H1 (cell line): Measurements from ENCODE around the gene VEGFC. TPM values are rescaled to one million over a fixed set of nuclear protein-coding genes. Genes with fewer than 3 reads are reported as not detected.

Experiments
- CTCF ChIA-PET: fragments of 300-600 bp; sonication (Branson Sonifier 250); formaldehyde crosslinking; loops from one replicate; lab custom pipeline; 2021; ENCODE audit not compliant: partially characterized antibody; lab: Charles Lee
- POLR2A ChIA-PET: fragments of 300-600 bp; sonication (Branson Sonifier 250); formaldehyde crosslinking; loops from one replicate; lab custom pipeline; 2021; ENCODE audit warnings: inconsistent platforms; ENCODE audit not compliant: partially characterized antibody; lab: Charles Lee
- DNase-seq, 2 experiments: peaks; one replicate each; pipeline versions ENCODE4 v3.0.0 to v3.0.0-alpha.2; 2010 to 2022; ENCODE audit warnings: low spot score in 2 of 2, low read depth in 1 of 2, mixed read lengths in 1 of 2
- FAIRE-seq: peaks from 2 replicates; lab custom pipeline; 2011; peaks lifted over from hg19 to GRCh38; lab: Jason Lieb, UNC
- H2AFZ ChIP-seq: 2 replicates; pipeline ENCODE4 v1.8.1; 2012; ENCODE audit warnings: low read length, inconsistent platforms
- H2AK5ac ChIP-seq: 2 replicates; pipeline ENCODE4 v1.6.1; 2013; ENCODE audit warnings: low read depth, low read length
- H2BK120ac ChIP-seq: replicated peaks from 2 replicates; pipeline ENCODE3; 2013; ENCODE audit warnings: low read depth, low read length, inconsistent platforms
- H2BK12ac ChIP-seq: 2 replicates; pipeline ENCODE4 v1.6.1; 2013; ENCODE audit warnings: low read depth, low read length
- H2BK15ac ChIP-seq: 2 replicates; pipeline ENCODE4 v1.6.1; 2013; ENCODE audit warnings: low read length
- H2BK20ac ChIP-seq: 2 replicates; pipeline ENCODE4 v1.6.1; 2013; ENCODE audit warnings: low read length
- H2BK5ac ChIP-seq: 2 replicates; pipeline ENCODE4 v1.6.1; 2013; ENCODE audit warnings: low read depth, low read length
- H3K14ac ChIP-seq: 2 replicates; pipeline ENCODE4 v1.6.1; 2013; ENCODE audit warnings: inconsistent platforms; ENCODE audit not compliant: insufficient read length
- H3K18ac ChIP-seq: 2 replicates; pipeline ENCODE4 v1.6.1; 2013; ENCODE audit warnings: low read length; ENCODE audit errors: extremely low read depth
- H3K23ac ChIP-seq: 2 replicates; pipeline ENCODE4 v1.6.1; 2013; ENCODE audit warnings: inconsistent platforms; ENCODE audit not compliant: insufficient read length
- H3K23me2 ChIP-seq: 2 replicates; pipeline ENCODE4 v1.6.1; 2013; ENCODE audit warnings: low read depth, low read length
- H3K27ac ChIP-seq: 2 replicates; pipeline ENCODE4 v1.6.1; 2011; ENCODE audit warnings: low read depth, low read length, inconsistent platforms
- H3K27me3 ChIP-seq, 4 experiments: replicated peaks in 1 of 4; 1 replicate in 1 of 4; 2 replicates in 3 of 4; pipeline versions ENCODE4 v1.6.1 to v1.8.1; 2011 to 2013; ENCODE audit warnings: low read length in 3 of 4, mild to moderate bottlenecking in 3 of 4, inconsistent platforms in 2 of 4, mixed read lengths in 2 of 4, moderate library complexity in 1 of 4; ENCODE audit not compliant: control insufficient read depth in 3 of 4, insufficient read depth in 3 of 4; ENCODE audit errors: extremely low read depth in 1 of 4
- H3K36me3 ChIP-seq, 4 experiments: 2 replicates each; pipeline versions ENCODE4 v1.6.1 to v1.8.1; 2011 to 2013; ENCODE audit warnings: mild to moderate bottlenecking in 4 of 4, low read length in 3 of 4, moderate library complexity in 2 of 4, control low read depth in 1 of 4, inconsistent platforms in 1 of 4; ENCODE audit not compliant: insufficient read depth in 4 of 4, control insufficient read depth in 2 of 4
- H3K4ac ChIP-seq: replicated peaks from 2 replicates; pipeline ENCODE3; 2013; ENCODE audit warnings: low read length, low read depth, mixed read lengths, inconsistent platforms; ENCODE audit not compliant: insufficient read length
- H3K4me1 ChIP-seq, 4 experiments: replicated peaks in 1 of 4; 1 replicate in 1 of 4; 2 replicates in 3 of 4; pipeline versions ENCODE4 v1.6.1 to v1.8.1; 2011 to 2013; ENCODE audit warnings: low read length in 3 of 4, inconsistent platforms in 2 of 4, mixed read lengths in 1 of 4; ENCODE audit not compliant: insufficient read depth in 4 of 4, control insufficient read depth in 3 of 4
- H3K4me2 ChIP-seq, 2 experiments: 2 replicates each; pipeline versions ENCODE4 v1.6.1 to v1.8.1; 2011 to 2013; ENCODE audit warnings: low read depth in 2 of 2, low read length in 2 of 2, control low read depth in 1 of 2, inconsistent platforms in 1 of 2, mild to moderate bottlenecking in 1 of 2; ENCODE audit not compliant: insufficient read depth in 1 of 2
- H3K4me3 ChIP-seq, 4 experiments: fragments of 200-600, 300-600 bp in 1 of 4; sonication (generic), shearing (Covaris generic), sonication (Bioruptor Twin) in 1 of 4; 2 replicates each; pipeline versions ENCODE4 v1.5.1 to v1.8.1; 2011 to 2016; ENCODE audit warnings: low read length in 4 of 4, low read depth in 3 of 4, control low read depth in 2 of 4, inconsistent platforms in 2 of 4, mild to moderate bottlenecking in 2 of 4, mixed read lengths in 1 of 4, moderate library complexity in 1 of 4; ENCODE audit not compliant: insufficient read depth in 2 of 4; ENCODE audit errors: extremely low read depth in 1 of 4
- H3K56ac ChIP-seq: replicated peaks from 2 replicates; pipeline ENCODE3; 2013; ENCODE audit warnings: low read depth, mild to moderate bottlenecking, mixed read lengths, low read length, inconsistent platforms; ENCODE audit not compliant: insufficient read length
- H3K79me1 ChIP-seq: 2 replicates; pipeline ENCODE4 v1.6.1; 2013; ENCODE audit warnings: low read depth, low read length, control low read depth
- H3K79me2 ChIP-seq, 2 experiments: 2 replicates each; pipeline versions ENCODE4 v1.6.1 to v1.8.1; 2012 to 2013; ENCODE audit warnings: low read length in 2 of 2, mild to moderate bottlenecking in 2 of 2, inconsistent platforms in 1 of 2; ENCODE audit not compliant: insufficient read depth in 2 of 2, control insufficient read depth in 1 of 2
- H3K9ac ChIP-seq, 4 experiments: replicated peaks in 1 of 4; 1 replicate in 1 of 4; 2 replicates in 3 of 4; pipeline versions ENCODE4 v1.6.1 to v1.8.1; 2011 to 2013; ENCODE audit warnings: low read depth in 3 of 4, low read length in 3 of 4, control low read depth in 2 of 4, mild to moderate bottlenecking in 2 of 4, moderate library complexity in 2 of 4, inconsistent platforms in 1 of 4; ENCODE audit errors: extremely low read depth in 1 of 4
- H3K9me3 ChIP-seq, 2 experiments: 2 replicates each; pipeline versions ENCODE4 v1.6.1 to v1.8.1; 2012 to 2013; ENCODE audit warnings: mild to moderate bottlenecking in 2 of 2, moderate library complexity in 2 of 2, control low read depth in 1 of 2, inconsistent platforms in 1 of 2, low read depth in 1 of 2, low read length in 1 of 2, mixed read lengths in 1 of 2; ENCODE audit not compliant: insufficient read depth in 2 of 2
- H4K20me1 ChIP-seq, 2 experiments: replicated peaks in 1 of 2; 2 replicates each; pipeline versions ENCODE3 to v1.8.1; 2011 to 2013; ENCODE audit warnings: inconsistent platforms in 2 of 2, low read length in 2 of 2, mild to moderate bottlenecking in 1 of 2; ENCODE audit not compliant: insufficient read depth in 2 of 2, control insufficient read depth in 1 of 2
- H4K5ac ChIP-seq: 2 replicates; pipeline ENCODE4 v1.6.1; 2013; ENCODE audit warnings: low read length, low read depth, mixed read lengths, inconsistent platforms; ENCODE audit not compliant: insufficient read length
- H4K8ac ChIP-seq: 2 replicates; pipeline ENCODE4 v1.8.0; 2013; ENCODE audit warnings: mild to moderate bottlenecking, moderate library complexity, low read length, inconsistent platforms; ENCODE audit not compliant: insufficient read depth; ENCODE audit errors: extremely low read depth
- H4K91ac ChIP-seq: replicated peaks from 2 replicates; pipeline ENCODE3; 2013; ENCODE audit warnings: low read length, mixed read lengths, inconsistent platforms; ENCODE audit not compliant: insufficient read length
- CHD1 ChIP-seq: IDR thresholded peaks from 2 replicates; pipeline ENCODE4 v1.6.1; 2012; ENCODE audit warnings: low read depth, low read length, improper control_type of control experiment
- MAFK ChIP-seq: IDR thresholded peaks from 2 replicates; pipeline ENCODE4 v1.6.1; 2012; ENCODE audit warnings: low read depth, mild to moderate bottlenecking, improper control_type of control experiment, low read length
- NANOG ChIP-seq: IDR thresholded peaks from 2 replicates; pipeline ENCODE4 v1.6.1; 2011; ENCODE audit warnings: low read length, low read depth, mild to moderate bottlenecking, inconsistent platforms; ENCODE audit not compliant: insufficient read depth, poor library complexity, severe bottlenecking
- RFX5 ChIP-seq: IDR thresholded peaks from 2 replicates; pipeline ENCODE4 v1.6.1; 2011; ENCODE audit warnings: low read depth, low read length, improper control_type of control experiment, borderline replicate concordance
- RNF2 ChIP-seq: fragments of 200-900, 300-1000 bp; sonication (generic); IDR thresholded peaks from 2 replicates; pipeline ENCODE4 v1.7.1; 2016; ENCODE audit warnings: borderline replicate concordance, low read depth, mild to moderate bottlenecking, antibody characterized with exemption, low read length; ENCODE audit not compliant: poor library complexity, severe bottlenecking; ENCODE audit errors: missing control alignments
- RXRA ChIP-seq: IDR thresholded peaks from 2 replicates; pipeline ENCODE4 v1.6.1; 2011; ENCODE audit warnings: low read depth, mild to moderate bottlenecking, low read length, moderate library complexity; ENCODE audit not compliant: insufficient read depth
- SP1 ChIP-seq: IDR thresholded peaks from 2 replicates; pipeline ENCODE4 v1.6.1; 2011; ENCODE audit warnings: low read depth, low read length
- WGBS, 2 experiments: shearing (Covaris generic) in 1 of 2; methylation state at CpG; one replicate each; pipeline versions ENCODE4 v1.1.6 to v1.1.7; 2013 to 2015; ENCODE audit warnings: low lambda C conversion rate in 2 of 2, mixed read lengths in 2 of 2, inconsistent platforms in 1 of 2, low coverage in 1 of 2, missing lambda C conversion rate in 1 of 2; ENCODE audit not compliant: insufficient replicate concordance in 2 of 2, insufficient coverage in 1 of 2, insufficient read length in 1 of 2; ENCODE audit errors: extremely low coverage in 1 of 2, missing lambda C conversion rate in 1 of 2; 5-methylcytosine and 5-hydroxymethylcytosine counted together
- polyA plus RNA-seq, 7 experiments: library from polyadenylated mRNA; depleted of rRNA in 3 of 7; stranded (reverse) in 5 of 7; unstranded in 2 of 7; fragments of >200 nt in 5 of 7; fragments of 200-250 nt in 2 of 7; gene quantifications; 1 replicate in 5 of 7; 2 replicates in 1 of 7; 4 replicates in 1 of 7; pipeline versions ENCODE4 v1.2.1 to v1.2.3, GENCODE V29; 2011 to 2013; ENCODE audit warnings: missing spikeins in 2 of 7, mixed read lengths in 2 of 7
- total RNA-seq: library from RNA; stranded (reverse); fragmentation: NEBNext Ultra II Directional; extraction: Animal tissue kit (Norgen Biotek cat#: 25700); gene quantifications from 2 replicates; pipeline ENCODE4 v1.2.1, GENCODE V29; 2021
- TF ChIP-seq, protein P1 (sequence below), 3 experiments: IDR thresholded peaks; 1 replicate in 2 of 3; 2 replicates in 1 of 3; pipeline versions ENCODE4 v1.5.1 to v1.6.1; 2011; ENCODE audit warnings: low read length in 3 of 3, mild to moderate bottlenecking in 3 of 3, inconsistent platforms in 2 of 3, low read depth in 1 of 3, moderate library complexity in 1 of 3; ENCODE audit not compliant: insufficient read depth in 1 of 3; ENCODE audit errors: control extremely low read depth in 1 of 3

VEGFC gene
- total and polyA plus RNA-seq, 2 of the 8 experiments (the other 6 are each of a cell fraction or from before 2014, with no cell fraction given) = 0.53 to 1.4 TPM

DNA sequence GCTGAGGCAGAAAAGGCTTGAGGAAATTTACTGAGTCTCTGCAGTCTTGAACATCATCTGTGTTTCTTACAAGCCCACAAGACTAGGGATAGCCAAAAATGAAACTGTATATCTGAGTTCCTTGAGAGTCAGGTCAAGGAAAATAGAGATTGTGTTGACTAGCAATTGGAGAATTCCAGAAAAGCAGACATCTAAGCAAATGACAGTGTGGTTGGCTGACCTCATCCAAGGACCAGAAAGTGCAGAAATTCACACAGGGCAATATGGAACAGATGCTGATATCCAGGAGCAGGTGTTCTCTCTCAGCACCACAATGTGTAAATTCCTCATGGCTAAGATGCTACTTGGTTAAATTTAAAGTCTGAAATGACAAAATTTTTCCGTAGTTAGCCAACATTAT is 146.4 kb downstream of the VEGFC start:
- H2BK120ac ChIP-seq = no peak overlapping the region
- H2BK15ac ChIP-seq = no peak overlapping the region
- H3K9me3 ChIP-seq = no peaks in the 10 kb centered on the region
- no peaks in the 10 kb centered on the region for H3K79me2 ChIP-seq
- H2BK12ac ChIP-seq = no peak overlapping the region
- H4K20me1 ChIP-seq = no peaks in the 10 kb centered on the region
- H2AK5ac ChIP-seq = no peak overlapping the region
- CTCF ChIA-PET = no interaction called here
- no peak for DNase-seq
- H3K4me3 ChIP-seq = no peak overlapping the region
- H3K27ac ChIP-seq = no peak overlapping the region
- no peak overlapping the region for H4K5ac ChIP-seq
- no peak overlapping the region for H2BK20ac ChIP-seq
- H3K14ac ChIP-seq = no peak overlapping the region
- TF ChIP-seq RXRA (no peak), CHD1 (no peak), MAFK (no peak), RNF2 (no peak), SP1 (no peak), NANOG (no peak), RFX5 (no peak)
- TF ChIP-seq, protein P1, sequence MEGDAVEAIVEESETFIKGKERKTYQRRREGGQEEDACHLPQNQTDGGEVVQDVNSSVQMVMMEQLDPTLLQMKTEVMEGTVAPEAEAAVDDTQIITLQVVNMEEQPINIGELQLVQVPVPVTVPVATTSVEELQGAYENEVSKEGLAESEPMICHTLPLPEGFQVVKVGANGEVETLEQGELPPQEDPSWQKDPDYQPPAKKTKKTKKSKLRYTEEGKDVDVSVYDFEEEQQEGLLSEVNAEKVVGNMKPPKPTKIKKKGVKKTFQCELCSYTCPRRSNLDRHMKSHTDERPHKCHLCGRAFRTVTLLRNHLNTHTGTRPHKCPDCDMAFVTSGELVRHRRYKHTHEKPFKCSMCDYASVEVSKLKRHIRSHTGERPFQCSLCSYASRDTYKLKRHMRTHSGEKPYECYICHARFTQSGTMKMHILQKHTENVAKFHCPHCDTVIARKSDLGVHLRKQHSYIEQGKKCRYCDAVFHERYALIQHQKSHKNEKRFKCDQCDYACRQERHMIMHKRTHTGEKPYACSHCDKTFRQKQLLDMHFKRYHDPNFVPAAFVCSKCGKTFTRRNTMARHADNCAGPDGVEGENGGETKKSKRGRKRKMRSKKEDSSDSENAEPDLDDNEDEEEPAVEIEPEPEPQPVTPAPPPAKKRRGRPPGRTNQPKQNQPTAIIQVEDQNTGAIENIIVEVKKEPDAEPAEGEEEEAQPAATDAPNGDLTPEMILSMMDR (IDR thresholded peaks at IDR 0.05; ENCODE audit: control extremely low read depth in 1 of 3, insufficient read depth in 1 of 3, low read depth in 1 of 3, low read length in 3 of 3) = no peak
- TF ChIP-seq, all 59 proteins: peak for 0
- no peak overlapping the region for H2BK5ac ChIP-seq
- no peaks in the 10 kb centered on the region for H3K79me1 ChIP-seq
- no peak overlapping the region for H3K18ac ChIP-seq
- H3K4ac ChIP-seq = no peak overlapping the region
- POLR2A ChIA-PET = no interaction called here
- H3K23ac ChIP-seq = no peak overlapping the region
- H3K56ac ChIP-seq = no peak overlapping the region
- H4K8ac ChIP-seq = no peak overlapping the region
- no peak overlapping the region for H3K9ac ChIP-seq
- no peak for FAIRE-seq
- H4K91ac ChIP-seq = no peak overlapping the region
- no peak overlapping the region for H2AFZ ChIP-seq
- H3K23me2 ChIP-seq = no peaks in the 10 kb centered on the region
- H3K27me3 ChIP-seq = no peaks in the 10 kb centered on the region
- H3K4me2 ChIP-seq = no peak overlapping the region
- H3K4me1 ChIP-seq = no peaks in the 10 kb centered on the region
- 94% methylated on average over 1 of the region's 1 CpG; no CpG with 5 or more reads in 1 of the 2 experiments for WGBS, 2 experiments
- no peaks in the 10 kb centered on the region for H3K36me3 ChIP-seq
